ENCODE data around the gene CMTM7. TPM values are rescaled to one million over a fixed set of nuclear protein-coding genes. Genes with fewer than 3 reads are reported as not detected.

CMTM7 gene
- total RNA-seq, result 1 to 10 TPM; 3.6 to 5.1 (median 4.8) TPM
- long read RNA-seq, donor 1, transcript CMTM7-201 (5 exons, 2,038 nt), result major isoform, 7 of 11 reads
- long read RNA-seq, donor 1, partial matches to known transcripts, result 1 of 11 reads
- long read RNA-seq, donor 1, other reads (novel, unspliced or antisense), result 3 of 11 reads
- long read RNA-seq, donor 2, partial matches to known transcripts, result 1 of 10 reads
- long read RNA-seq, donor 2, other reads (novel, unspliced or antisense), result 6 of 10 reads

- H3K4me1 ChIP-seq (ENCODE audit: low read depth), result no peaks in the 10 kb centered on the region
- no peaks in the 10 kb centered on the region for H3K36me3 ChIP-seq (ENCODE audit: low read depth)
- TF ChIP-seq, protein P1, sequence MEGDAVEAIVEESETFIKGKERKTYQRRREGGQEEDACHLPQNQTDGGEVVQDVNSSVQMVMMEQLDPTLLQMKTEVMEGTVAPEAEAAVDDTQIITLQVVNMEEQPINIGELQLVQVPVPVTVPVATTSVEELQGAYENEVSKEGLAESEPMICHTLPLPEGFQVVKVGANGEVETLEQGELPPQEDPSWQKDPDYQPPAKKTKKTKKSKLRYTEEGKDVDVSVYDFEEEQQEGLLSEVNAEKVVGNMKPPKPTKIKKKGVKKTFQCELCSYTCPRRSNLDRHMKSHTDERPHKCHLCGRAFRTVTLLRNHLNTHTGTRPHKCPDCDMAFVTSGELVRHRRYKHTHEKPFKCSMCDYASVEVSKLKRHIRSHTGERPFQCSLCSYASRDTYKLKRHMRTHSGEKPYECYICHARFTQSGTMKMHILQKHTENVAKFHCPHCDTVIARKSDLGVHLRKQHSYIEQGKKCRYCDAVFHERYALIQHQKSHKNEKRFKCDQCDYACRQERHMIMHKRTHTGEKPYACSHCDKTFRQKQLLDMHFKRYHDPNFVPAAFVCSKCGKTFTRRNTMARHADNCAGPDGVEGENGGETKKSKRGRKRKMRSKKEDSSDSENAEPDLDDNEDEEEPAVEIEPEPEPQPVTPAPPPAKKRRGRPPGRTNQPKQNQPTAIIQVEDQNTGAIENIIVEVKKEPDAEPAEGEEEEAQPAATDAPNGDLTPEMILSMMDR (IDR thresholded peaks at IDR 0.05), result no peak
- peak; percentile 87 for ATAC-seq
- peak within 1 kb of the TSS; percentile 54 for H3K4me3 ChIP-seq
- DNase-seq, result peak; percentile 63 to 86 (median 80)
- intact Hi-C loops (cut with DNase I, micrococcal nuclease), result no loop called here
- H3K9me3 ChIP-seq, result no peaks in the 10 kb centered on the region
Observed at GRCh38 chr3:32391643-32392535, at the start of gene CMTM7. CMTM7 (plus strand) TSS chr3:32391853; CDS start chr3:32391907, 54 bp downstream.

DNA sequence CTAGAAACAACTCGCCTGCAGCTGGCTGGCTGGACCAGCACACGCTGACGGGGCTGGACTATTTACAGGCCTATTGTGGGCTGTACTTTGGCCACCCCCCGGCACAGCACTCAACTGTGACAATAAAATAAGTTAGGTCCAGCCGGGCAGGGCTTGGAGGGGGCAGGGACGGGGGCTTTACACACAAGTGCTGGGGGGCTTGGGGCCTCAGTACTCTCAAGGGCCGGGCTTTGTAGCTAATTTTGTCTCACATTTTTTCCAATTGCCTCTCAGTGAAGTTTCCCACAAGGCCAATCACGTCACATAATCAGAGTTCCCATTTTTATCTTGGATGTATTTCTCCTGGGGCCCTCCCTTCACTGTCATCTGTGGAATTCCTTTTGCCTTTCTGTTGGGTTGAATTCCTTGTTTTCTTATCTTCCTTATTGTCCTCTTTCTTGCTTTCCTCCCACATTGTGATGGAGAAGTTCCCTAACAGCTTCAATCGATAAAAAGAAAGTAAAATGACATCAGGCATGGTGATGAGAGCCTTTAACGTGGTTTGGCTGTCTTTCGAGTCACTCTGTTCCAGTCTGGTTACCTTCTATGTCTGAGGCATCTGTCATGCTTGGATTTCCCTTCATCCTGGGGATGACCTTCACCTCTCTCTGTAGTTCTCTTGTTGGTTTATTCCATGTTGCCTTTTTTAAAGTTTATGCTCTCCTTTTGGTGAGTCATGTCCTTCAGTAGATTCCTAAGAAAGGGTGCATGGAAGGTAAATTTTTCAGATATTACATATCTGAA lies 44.1 kb upstream of the CMTM7 start:
- DNase-seq (peak in 1 of 3 donors; percentile 20), ATAC-seq (no peak)
- Histone ChIP-seq H3K36me3 (ENCODE audit: low read depth) (no peaks in the 10 kb centered on the region), H3K9me3 (no peaks in the 10 kb centered on the region), H3K4me1 (ENCODE audit: low read depth) (peaks cover 5% of the 10 kb centered on the region), H3K4me3 (no peak overlapping the region)
- TF ChIP-seq, protein P1 (IDR thresholded peaks at IDR 0.05), result no peak
- intact Hi-C loops (cut with DNase I, micrococcal nuclease), result loop anchor here in 1 of 2 donors (10.0 kb wide), 1 partner anchor 173 kb away; no protein-coding TSS in a partner anchor

DNA sequence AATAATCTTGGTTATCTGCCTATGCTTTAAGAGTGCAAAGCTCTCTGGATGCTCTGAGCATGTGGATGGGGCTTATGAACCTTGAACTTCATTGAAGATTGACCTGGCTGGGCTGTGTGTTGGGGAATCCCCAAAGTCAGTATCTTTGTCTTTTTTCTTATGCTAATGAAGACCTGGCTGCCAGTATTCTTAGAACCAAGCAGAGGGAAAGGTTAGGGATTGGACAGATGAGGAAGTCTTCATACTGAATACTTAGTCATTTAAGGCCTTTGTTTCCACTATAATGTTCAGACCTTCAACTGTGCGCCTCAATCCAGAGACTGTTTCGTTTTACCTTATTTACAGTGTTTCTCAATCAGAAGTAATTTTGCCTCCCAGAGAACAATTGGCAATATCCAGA lies 42.5 kb upstream of the CMTM7 start:
- Histone ChIP-seq H3K36me3 (ENCODE audit: low read depth) (no peaks in the 10 kb centered on the region), H3K4me1 (ENCODE audit: low read depth) (peaks cover 5% of the 10 kb centered on the region), H3K4me3 (no peak overlapping the region), H3K9me3 (no peaks in the 10 kb centered on the region)
- ATAC-seq, result no peak
- TF ChIP-seq, protein P1 (IDR thresholded peaks at IDR 0.05), result no peak
- intact Hi-C loops (cut with DNase I, micrococcal nuclease), result loop anchor here in 1 of 2 donors (10.0 kb wide), 1 partner anchor 174 kb away; no protein-coding TSS in a partner anchor
- no peak for DNase-seq

GRCh38 chr3:32352563-32352962 lies 39.1 kb upstream of the CMTM7 start:
- Histone ChIP-seq H3K36me3 (ENCODE audit: low read depth) (no peaks in the 10 kb centered on the region), H3K4me3 (no peak overlapping the region), H3K4me1 (ENCODE audit: low read depth) (no peaks in the 10 kb centered on the region), H3K9me3 (no peaks in the 10 kb centered on the region)
- ATAC-seq (no peak), DNase-seq (no peak)
- intact Hi-C loops (cut with DNase I, micrococcal nuclease), result no loop called here
- TF ChIP-seq, protein P1 (IDR thresholded peaks at IDR 0.05), result no peak

- intact Hi-C loops (cut with DNase I, micrococcal nuclease), result no loop called here
- TF ChIP-seq, protein P1 (IDR thresholded peaks at IDR 0.05), result no peak
- Histone ChIP-seq H3K4me3 (no peak overlapping the region), H3K9me3 (no peaks in the 10 kb centered on the region), H3K4me1 (ENCODE audit: low read depth) (no peaks in the 10 kb centered on the region), H3K36me3 (ENCODE audit: low read depth) (no peaks in the 10 kb centered on the region)
- ATAC-seq (no peak), DNase-seq (no peak)
Observed at GRCh38 chr3:32353351-32353750, 38.3 kb upstream of the CMTM7 start.

All from mucosa of descending colon (tissue), 3 donors.